Progenitor cell of endocrine pancreas (in vitro differentiated cells): ENCODE data around the gene NYAP2. TPM values are rescaled to one million over a fixed set of nuclear protein-coding genes. Genes with fewer than 3 reads are reported as not detected.

ENCODE experiments used
- DNase-seq: peaks from one replicate; pipeline ENCODE4 v3.0.0; 2021; ENCODE audit warnings: low spot score; ENCODE audit not compliant: unreplicated experiment
- H3K27ac Mint-ChIP-seq: 2 replicates; pipeline ENCODE4 v1.8.0; 2021; ENCODE audit warnings: mild to moderate bottlenecking, moderate library complexity, mixed read lengths
- H3K27me3 Mint-ChIP-seq: 2 replicates; pipeline ENCODE4 v1.8.0; 2021; ENCODE audit warnings: mixed read lengths
- H3K36me3 Mint-ChIP-seq: 2 replicates; pipeline ENCODE4 v1.8.0; 2022; ENCODE audit warnings: mixed read lengths; ENCODE audit not compliant: insufficient read depth
- H3K4me1 Mint-ChIP-seq: 2 replicates; pipeline ENCODE4 v1.8.0; 2021; ENCODE audit warnings: low read depth, mixed read lengths
- H3K4me3 Mint-ChIP-seq: 2 replicates; pipeline ENCODE4 v1.8.0; 2021; ENCODE audit warnings: low read depth, mild to moderate bottlenecking, moderate library complexity, mixed read lengths
- H3K9me3 Mint-ChIP-seq: 2 replicates; pipeline ENCODE4 v1.8.0; 2021; ENCODE audit warnings: low read depth, mixed read lengths
- total RNA-seq: library from RNA; stranded (reverse); gene quantifications from 2 replicates; pipeline ENCODE4 v1.2.1, GENCODE V29; 2021
- TF ChIP-seq, protein P1 (sequence below): fragments of 200-600 bp; sonication (generic); IDR thresholded peaks from one replicate; pipeline ENCODE4 v1.5.0; 2021; ENCODE audit warnings: antibody characterized with exemption, mild to moderate bottlenecking; ENCODE audit not compliant: unreplicated experiment

NYAP2 gene
- total RNA-seq, 1 donor from 2014 or later = 0.10 TPM

DNA sequence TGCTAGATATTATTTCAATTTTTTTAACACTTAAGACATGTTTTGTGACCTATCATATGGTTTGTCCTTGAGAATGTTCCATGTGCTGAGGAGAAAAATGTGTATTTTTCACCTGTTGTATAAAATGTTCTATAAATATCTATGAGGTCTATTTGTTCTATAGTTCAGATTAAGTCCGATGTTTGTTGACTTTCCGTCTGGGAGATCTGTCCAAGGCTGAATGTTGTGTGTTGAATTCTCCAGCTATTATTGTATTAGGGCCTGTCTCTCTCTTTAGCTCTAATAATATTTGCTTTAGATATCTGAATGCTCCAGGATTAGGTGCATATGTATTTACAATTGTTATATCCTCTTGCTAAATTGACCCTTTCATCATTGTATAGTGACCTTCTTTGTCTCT is 144.1 kb downstream of the NYAP2 start:
- H3K9me3 Mint-ChIP-seq = peaks cover 29% of the 10 kb centered on the region
- H3K36me3 Mint-ChIP-seq = no peaks in the 10 kb centered on the region
- TF ChIP-seq, protein P1, sequence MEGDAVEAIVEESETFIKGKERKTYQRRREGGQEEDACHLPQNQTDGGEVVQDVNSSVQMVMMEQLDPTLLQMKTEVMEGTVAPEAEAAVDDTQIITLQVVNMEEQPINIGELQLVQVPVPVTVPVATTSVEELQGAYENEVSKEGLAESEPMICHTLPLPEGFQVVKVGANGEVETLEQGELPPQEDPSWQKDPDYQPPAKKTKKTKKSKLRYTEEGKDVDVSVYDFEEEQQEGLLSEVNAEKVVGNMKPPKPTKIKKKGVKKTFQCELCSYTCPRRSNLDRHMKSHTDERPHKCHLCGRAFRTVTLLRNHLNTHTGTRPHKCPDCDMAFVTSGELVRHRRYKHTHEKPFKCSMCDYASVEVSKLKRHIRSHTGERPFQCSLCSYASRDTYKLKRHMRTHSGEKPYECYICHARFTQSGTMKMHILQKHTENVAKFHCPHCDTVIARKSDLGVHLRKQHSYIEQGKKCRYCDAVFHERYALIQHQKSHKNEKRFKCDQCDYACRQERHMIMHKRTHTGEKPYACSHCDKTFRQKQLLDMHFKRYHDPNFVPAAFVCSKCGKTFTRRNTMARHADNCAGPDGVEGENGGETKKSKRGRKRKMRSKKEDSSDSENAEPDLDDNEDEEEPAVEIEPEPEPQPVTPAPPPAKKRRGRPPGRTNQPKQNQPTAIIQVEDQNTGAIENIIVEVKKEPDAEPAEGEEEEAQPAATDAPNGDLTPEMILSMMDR = no peak
- H3K4me3 Mint-ChIP-seq = no peak overlapping the region
- H3K27me3 Mint-ChIP-seq = no peaks in the 10 kb centered on the region
- DNase-seq = no peak
- no peak overlapping the region for H3K27ac Mint-ChIP-seq
- H3K4me1 Mint-ChIP-seq = peaks cover 8% of the 10 kb centered on the region

DNA sequence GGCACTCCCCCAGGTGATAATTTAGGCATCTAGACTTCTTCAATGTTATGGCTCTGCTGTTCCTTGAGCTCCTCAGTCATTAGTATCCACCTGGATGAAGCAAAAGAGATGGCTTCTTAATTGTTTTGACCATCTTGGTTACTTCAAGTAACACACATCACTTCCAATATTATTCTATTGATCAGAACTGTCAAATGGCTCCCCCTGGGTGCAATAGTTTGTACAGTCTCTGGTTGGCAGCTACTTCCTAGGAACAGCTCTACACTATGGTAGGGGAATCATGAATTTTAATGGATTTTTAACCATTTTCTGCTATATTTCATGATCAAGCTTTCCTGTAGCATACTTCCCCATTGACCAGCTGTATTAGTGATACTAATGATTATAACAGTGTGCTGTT is 157.0 kb downstream of the NYAP2 start:
- no peak for DNase-seq
- TF ChIP-seq, protein P1 = no peak
- no peaks in the 10 kb centered on the region for H3K27me3 Mint-ChIP-seq
- no peaks in the 10 kb centered on the region for H3K36me3 Mint-ChIP-seq
- H3K4me3 Mint-ChIP-seq = no peak overlapping the region
- peaks cover 19% of the 10 kb centered on the region for H3K4me1 Mint-ChIP-seq
- no peak overlapping the region for H3K27ac Mint-ChIP-seq
- no peaks in the 10 kb centered on the region for H3K9me3 Mint-ChIP-seq

DNA sequence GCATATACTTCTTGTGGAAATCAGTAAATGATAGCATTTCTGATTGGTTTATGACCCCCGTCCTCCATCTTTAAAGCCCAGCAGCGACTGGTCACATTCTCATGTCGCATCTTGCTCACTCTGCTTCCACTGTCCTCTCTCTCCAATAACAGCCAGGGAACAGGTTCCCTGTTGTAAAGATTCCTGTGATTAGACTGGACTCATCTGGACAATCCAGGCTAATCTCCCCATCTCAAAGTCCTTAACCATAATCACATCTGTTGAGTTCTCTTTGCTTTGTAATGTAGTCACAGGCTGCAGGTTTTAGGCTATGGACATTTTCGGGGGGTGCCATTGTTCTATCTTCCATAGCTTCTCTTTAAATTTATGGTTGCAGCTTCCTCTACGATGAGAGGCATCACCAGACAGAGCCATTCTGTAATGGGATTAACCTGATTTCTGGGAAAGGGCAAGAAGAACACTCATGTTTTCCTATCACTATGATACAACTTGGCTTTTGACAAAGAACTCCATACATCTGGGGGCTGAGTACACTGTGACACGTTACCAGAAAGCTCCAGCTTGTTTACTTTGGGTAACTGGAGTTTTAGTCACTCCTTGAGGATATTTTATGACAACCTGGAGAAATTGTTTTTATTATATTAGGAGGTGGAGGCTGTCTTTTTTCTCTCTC is 159.0 kb downstream of the NYAP2 start:
- H3K36me3 Mint-ChIP-seq = no peaks in the 10 kb centered on the region
- no peaks in the 10 kb centered on the region for H3K9me3 Mint-ChIP-seq
- H3K4me1 Mint-ChIP-seq = peaks cover 37% of the 10 kb centered on the region
- no peaks in the 10 kb centered on the region for H3K27me3 Mint-ChIP-seq
- no peak overlapping the region for H3K4me3 Mint-ChIP-seq
- no peak for DNase-seq
- TF ChIP-seq, protein P1 = no peak
- no peak overlapping the region for H3K27ac Mint-ChIP-seq

DNA sequence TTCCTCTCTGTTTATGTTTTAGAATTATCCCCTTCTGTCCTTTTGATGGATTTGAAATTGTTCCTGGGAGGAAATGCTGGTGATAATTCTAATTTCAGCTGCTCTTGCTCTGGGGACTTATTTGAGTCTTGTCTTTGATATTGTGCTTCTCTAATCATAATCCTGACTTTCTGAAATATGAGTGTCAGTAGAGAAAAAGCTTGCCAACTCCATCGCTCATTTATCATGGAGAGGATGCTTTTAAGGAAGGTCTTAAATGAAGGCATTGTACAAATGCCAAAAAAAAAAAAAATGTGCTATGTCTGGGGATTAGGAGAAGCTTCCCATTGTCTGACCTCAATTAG is 159.5 kb downstream of the NYAP2 start:
- TF ChIP-seq, protein P1 = no peak
- DNase-seq = no peak
- Mint-ChIP-seq H3K36me3 (no peaks in the 10 kb centered on the region), H3K4me3 (no peak overlapping the region), H3K4me1 (peaks cover 37% of the 10 kb centered on the region), H3K27ac (no peak overlapping the region), H3K9me3 (no peaks in the 10 kb centered on the region), H3K27me3 (no peaks in the 10 kb centered on the region)

DNA sequence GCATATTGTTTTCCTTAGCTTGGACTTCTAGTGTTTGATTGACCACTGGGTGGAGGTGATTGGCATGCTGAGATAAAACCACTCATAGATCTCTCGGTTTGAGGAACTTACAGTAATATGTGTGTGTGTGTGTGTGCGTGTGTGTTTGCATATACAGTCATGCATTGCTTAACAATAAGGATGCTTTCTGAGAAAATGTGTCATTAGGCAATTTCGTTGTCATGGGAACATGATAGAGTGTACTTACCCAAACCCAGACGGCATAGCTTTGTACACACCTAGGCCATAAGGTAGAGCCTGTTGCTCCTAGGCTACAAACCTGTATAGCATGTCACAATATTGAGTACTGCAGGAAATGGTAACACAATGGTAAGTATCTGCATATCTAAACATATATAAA is 167.3 kb downstream of the NYAP2 start:
- Mint-ChIP-seq H3K4me3 (no peak overlapping the region), H3K36me3 (peaks cover under 1% of the 10 kb centered on the region), H3K9me3 (peaks cover 2% of the 10 kb centered on the region), H3K27me3 (no peaks in the 10 kb centered on the region), H3K27ac (no peak overlapping the region), H3K4me1 (peaks cover 36% of the 10 kb centered on the region)
- TF ChIP-seq, protein P1 = no peak
- no peak for DNase-seq
